GM10847 (cell line): ENCODE results near the gene PCGF1.

Experiments
- POLR2A ChIP-seq: IDR thresholded peaks from 2 replicates; pipeline ENCODE4 v1.6.1; 2011; ENCODE audit not compliant: insufficient read length; ENCODE audit errors: extremely low read depth

PCGF1 gene

GRCh38 chr2:74513605-74514367 lies 6.3 kb upstream of the PCGF1 start:
- TF ChIP-seq POLR2A = no peak

- no peak for TF ChIP-seq POLR2A
Observed at GRCh38 chr2:74512744-74513604, 5.5 kb upstream of the PCGF1 start.

- no peak for TF ChIP-seq POLR2A
Observed at GRCh38 chr2:74511104-74511989, 3.9 kb upstream of the PCGF1 start.

GRCh38 chr2:74510272-74510671 lies 2.8 kb upstream of the PCGF1 start:
- no peak for TF ChIP-seq POLR2A

GRCh38 chr2:74507926-74508520 lies 528 bp upstream of the PCGF1 start:
- no peak for TF ChIP-seq POLR2A

- no peak for TF ChIP-seq POLR2A
Observed at GRCh38 chr2:74505448-74506246, 1.8 kb downstream of the PCGF1 start.

GRCh38 chr2:74504591-74504990 lies 2.9 kb downstream of the PCGF1 start:
- no peak for TF ChIP-seq POLR2A

- TF ChIP-seq POLR2A = no peak
Observed at GRCh38 chr2:74503506-74504475, 3.7 kb downstream of the PCGF1 start.

- peak; percentile 42 for TF ChIP-seq POLR2A
Observed at GRCh38 chr2:74502720-74503505, 4.6 kb downstream of the PCGF1 start.

GRCh38 chr2:74502147-74502719 lies 5.3 kb downstream of the PCGF1 start:
- TF ChIP-seq POLR2A = no peak

GRCh38 chr2:74501335-74502071 lies 6.0 kb downstream of the PCGF1 start:
- TF ChIP-seq POLR2A = no peak
